HTERT RPE-1 (cell line): Measurements from ENCODE around the gene TMEM223.
"Not testable (repeated sequence)": the region's sequence is repeated elsewhere in the genome, so short reads cannot be mapped to it uniquely, and the experiment has no call there.

Experiments used
- in situ Hi-C: fragments of 300-500 bp; cut with MboI; formaldehyde crosslinking; loops from 4 replicates; pipeline ENCODE4 v1.14.3; 2020; ENCODE audit warnings: low sequenced_read_pairs

TMEM223 gene

DNA sequence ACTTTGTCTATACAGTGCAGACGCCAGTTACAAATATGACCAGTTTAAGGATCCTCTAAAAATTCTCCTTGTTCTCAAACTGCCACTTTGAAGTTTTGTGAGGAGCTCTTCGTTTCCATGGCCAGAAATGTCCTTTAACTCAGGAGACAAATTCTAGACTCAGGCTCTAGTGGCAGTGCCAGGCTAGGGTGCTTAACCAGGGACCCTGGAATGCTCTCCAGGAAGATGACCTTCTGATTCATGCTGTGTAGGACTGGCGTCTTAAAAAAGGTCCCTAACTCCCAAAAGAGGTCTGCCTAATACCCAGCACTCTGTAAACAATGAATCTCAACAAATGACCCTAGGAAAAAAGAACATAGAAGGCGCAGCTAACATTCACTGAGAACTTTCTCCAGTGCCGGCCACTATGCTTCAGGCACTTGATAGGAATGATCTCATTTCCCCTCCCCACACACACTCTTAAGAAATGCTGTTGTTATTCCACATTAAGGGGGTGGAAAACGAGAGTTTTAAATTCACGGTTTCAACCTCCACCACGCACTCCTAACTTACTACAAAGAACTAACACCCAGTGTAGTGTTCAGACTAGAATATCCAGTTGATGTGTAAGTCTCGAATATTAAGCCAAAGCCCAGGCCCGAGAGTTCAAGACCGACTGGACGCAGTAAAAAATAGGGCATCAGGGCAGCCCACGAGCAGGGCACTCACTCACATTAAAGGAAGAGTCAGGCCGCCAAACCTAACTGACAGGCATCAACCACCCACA is 12.7 kb upstream of the TMEM223 start:
- in situ Hi-C loops, result no loop called here

GRCh38 chr11:62801071-62801470 is 9.3 kb upstream of the TMEM223 start:
- in situ Hi-C loops, result no loop called here

- in situ Hi-C loops, result no loop called here
Observed at GRCh38 chr11:62799486-62799885, 7.7 kb upstream of the TMEM223 start.

- in situ Hi-C loops, result no loop called here
Observed at GRCh38 chr11:62796281-62796680, 4.5 kb upstream of the TMEM223 start.

DNA sequence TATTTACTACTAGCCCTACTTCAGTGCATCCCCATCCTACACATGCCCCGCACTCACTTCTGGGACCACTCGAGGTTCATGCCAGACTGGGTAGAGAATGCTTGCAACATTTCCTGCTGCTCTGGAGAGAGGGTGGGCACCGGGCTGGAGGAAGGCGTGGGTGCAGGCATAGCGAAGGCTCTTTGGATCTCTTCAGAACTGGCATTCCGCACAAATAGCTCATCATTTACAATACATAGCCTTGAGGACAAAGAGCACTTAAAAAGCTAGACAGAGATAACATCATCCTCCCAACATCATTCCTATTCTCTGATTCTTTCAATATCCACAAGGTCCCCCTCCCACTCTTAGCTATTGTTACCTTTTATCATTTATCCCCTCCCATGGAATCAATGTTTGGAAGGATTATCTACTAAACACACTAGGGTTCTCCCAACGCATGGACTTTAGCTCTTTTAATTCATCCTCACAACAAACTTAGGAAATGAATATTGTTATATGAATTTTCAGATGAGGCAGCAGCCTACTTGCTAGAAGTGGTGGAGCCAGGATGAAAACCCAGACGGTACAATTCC is 2.5 kb upstream of the TMEM223 start:
- in situ Hi-C loops, result no loop called here

GRCh38 chr11:62792202-62792575 is 383 bp upstream of the TMEM223 start:
- in situ Hi-C loops, result no loop called here

DNA sequence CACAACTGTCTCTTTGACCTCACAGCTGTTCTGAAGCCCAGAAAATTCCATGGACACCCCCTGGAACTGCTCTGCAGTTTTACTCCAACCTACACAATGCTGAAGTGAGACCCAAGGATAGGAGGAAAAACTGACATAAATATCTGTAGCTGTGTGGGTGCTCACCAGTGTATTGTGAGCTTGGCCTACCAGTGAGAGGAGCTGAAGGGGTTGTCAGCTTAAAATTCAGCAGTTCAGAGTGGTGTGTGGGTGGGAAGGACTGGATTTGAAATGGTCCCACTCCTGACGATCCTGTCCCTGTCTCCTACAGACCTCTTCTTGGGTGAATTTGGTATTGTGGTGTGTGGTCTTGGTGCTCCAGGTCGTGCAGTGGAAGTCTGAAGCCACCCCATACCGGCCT is 2.2 kb downstream of the TMEM223 start:
- in situ Hi-C loops, result no loop called here

DNA sequence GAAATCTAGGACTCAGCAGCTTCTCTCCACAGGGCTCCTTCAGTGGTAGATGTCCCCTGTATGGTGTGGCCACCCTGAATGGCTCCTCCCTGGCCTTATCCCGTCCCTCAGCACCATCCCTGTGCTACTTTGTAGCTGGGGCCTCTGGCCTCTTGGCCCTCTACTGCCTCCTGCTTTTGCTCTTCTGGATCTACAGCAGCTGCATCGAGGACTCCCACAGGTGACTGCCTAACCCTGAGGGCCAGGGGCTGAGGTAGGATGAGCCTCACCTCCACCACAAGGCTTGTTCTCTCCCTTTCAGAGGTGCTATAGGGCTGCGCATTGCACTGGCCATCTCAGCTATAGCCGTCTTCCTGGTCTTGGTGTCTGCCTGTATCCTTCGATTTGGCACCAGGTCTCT is 2.8 kb downstream of the TMEM223 start:
- in situ Hi-C loops, result no loop called here

DNA sequence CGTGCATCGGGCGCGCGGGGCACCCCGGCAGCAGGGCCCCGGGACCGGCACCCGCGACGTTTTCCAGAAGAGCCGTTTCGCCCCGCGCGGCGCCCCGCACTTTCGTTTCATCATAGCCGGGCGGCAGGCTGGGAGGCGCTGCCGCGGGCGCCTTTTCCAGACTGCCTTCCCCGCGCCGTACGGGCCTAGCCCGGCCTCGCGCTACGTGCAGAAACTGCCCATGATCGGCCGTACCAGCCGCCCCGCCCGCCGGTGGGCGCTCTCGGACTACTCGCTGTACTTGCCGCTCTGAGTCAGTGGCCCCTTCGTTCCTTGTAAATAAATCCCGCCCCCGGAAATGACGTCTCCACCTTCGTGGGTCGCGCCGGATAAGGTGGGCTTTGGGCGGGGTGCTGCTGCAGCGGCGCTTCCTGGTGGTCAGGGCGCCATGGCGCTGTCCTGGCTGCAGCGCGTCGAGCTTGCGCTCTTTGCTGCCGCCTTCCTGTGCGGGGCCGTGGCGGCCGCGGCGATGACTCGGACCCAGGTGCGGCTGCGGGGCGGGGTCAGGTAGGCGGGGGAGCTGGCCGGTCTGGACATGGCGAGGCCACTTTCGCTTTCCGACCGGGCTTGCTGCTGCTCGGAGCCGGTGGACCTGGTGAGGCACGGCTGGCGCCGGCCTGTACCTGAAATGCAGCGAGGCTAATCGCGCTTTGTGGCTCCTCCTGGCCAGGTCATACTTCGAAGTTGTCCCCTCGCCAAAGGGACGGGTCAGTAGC is 4.6 kb downstream of the TMEM223 start, which contains the start of gene TMEM179B:
TMEM179B (plus strand) TSS at position 398 of the 755 bp plus-strand sequence; CDS start at position 428, 30 bp downstream.
- in situ Hi-C loops, result no loop called here

GRCh38 chr11:62786318-62787004 is 5.3 kb downstream of the TMEM223 start:
- in situ Hi-C loops, result no loop called here

DNA sequence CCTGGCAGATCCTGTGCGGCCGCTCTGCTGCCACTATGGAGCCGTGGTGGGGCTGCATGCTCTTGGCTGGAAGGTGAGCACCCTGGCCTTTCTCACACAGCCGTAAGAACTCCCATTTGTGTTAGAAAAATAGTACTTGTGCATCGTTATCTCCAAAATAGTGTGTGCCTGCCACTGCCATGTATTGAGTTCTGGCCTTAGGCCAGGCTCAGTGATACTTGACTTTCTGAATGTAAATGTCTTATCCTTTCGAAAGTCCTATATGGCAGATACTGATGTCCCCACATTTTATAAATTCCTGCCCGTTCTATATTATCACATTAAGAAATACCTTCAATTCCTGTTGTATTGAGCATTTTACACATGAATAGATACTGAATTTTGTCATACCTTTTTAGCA is 9.1 kb downstream of the TMEM223 start:
- in situ Hi-C loops, result no loop called here

DNA sequence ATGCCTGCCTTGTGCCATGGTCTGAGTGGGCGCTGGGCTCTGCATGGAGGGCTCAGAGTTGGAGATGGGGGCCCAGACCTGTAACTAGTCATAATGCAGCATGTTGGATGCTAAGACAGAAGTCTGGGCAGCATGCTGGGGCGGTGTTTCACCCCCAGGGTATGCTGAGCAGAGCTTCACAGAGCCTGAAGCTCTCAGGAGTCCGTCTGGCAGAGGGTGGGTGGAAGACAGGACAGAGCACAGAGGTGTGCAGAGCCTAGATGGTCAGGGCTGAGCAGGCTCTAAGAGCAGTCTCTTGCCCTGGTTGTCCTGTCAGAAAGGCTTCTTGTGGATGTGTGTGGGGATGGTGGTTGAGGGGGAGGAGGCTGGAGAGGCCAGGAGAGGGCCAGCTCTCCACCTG is 13.4 kb downstream of the TMEM223 start:
- in situ Hi-C loops, result no loop called here

- in situ Hi-C loops, result no loop called here
Observed at GRCh38 chr11:62777389-62777788, 14.4 kb downstream of the TMEM223 start.

DNA sequence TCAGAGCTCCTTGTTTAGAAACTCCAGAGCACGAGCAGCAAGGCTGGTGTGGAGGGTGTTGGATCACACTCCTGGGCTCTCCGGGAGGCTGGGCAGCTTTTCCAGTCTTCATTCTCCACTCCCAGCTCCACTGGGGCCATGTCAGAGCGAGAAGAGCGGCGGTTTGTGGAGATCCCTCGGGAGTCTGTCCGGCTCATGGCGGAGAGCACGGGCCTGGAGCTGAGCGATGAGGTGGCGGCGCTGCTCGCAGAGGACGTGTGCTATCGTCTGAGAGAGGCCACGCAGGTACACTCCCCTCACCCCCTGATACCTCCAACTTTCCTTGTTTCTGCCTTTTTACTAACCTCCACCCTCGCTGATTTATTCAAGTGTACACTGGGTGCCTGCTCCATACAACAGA is 16.2 kb downstream of the TMEM223 start:
- in situ Hi-C loops, result no loop called here

GRCh38 chr11:62774407-62774806 is 17.4 kb downstream of the TMEM223 start:
- in situ Hi-C loops, result no loop called here

GRCh38 chr11:62771144-62772021 is 20.4 kb downstream of the TMEM223 start, which contains the start of gene TAF6L:
Gene TAF6L, plus strand, starts transcription at chr11:62771396. Its CDS starts 4,388 bp downstream, at chr11:62775784.
- in situ Hi-C loops, result no loop called here

- in situ Hi-C loops, result no loop called here
Observed at GRCh38 chr11:62770778-62771143, 21.0 kb downstream of the TMEM223 start.

DNA sequence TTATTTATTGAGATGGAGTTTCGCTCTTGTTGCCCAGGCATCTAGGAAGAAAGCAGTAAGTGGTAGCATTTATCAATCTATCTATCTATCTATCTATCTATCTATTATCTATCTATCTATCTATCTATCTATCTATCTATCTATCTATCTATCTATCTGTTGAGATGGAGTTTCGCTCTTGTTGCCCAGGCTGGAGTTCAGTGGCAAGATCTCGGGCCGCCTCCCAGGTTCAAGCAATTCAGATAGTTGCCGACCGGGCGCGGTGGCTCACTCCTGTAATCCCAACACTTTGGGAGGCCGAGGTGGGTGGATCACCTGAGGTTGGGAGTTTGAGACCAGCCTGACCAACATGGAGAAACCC is 31.0 kb downstream of the TMEM223 start:
- in situ Hi-C loops, result not testable (repeated sequence)

- in situ Hi-C loops, result no loop called here
Observed at GRCh38 chr11:62757846-62758788, 33.7 kb downstream of the TMEM223 start.
